CD1c-positive myeloid dendritic cell (primary cell): Measurements from ENCODE around the gene LNP1.
"Not testable (repeated sequence)": the region's sequence is repeated elsewhere in the genome, so short reads cannot be mapped to it uniquely, and the experiment has no call there.

Experiments
- DNase-seq: peaks from one replicate; pipeline ENCODE4 v3.0.0-alpha.2; 2016; ENCODE audit errors: extremely low spot score

The LNP1 gene

DNA sequence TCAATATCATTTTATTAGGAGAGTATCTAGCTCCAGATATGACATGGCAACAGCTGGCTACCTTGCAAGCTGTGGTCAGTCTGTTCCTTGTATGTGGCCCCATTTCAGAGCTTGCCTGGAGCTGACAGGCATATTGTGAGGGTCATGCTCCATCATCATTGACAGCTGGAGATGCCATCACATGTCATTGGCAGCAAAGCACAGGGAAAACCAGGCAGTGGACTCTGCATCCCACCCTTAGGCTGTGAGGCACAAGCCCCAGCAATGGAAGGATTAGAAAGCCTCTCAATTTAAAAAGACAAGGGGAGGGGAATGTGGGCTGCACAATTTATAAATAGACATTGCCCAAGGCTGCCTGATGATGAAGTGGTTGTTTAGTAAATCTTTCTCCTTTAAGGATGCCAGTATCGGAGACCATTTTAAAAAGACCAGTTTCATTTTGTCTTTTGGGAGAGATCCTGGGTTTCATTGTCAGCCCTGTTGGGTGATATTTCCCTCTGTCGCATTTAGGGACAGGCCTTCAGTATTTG, 27.9 kb downstream of the LNP1 start:
- DNase-seq = no peak

- DNase-seq = no peak
These were observed 35.6 kb downstream of the LNP1 start for GRCh38 chr3:100436951-100437350.

DNA sequence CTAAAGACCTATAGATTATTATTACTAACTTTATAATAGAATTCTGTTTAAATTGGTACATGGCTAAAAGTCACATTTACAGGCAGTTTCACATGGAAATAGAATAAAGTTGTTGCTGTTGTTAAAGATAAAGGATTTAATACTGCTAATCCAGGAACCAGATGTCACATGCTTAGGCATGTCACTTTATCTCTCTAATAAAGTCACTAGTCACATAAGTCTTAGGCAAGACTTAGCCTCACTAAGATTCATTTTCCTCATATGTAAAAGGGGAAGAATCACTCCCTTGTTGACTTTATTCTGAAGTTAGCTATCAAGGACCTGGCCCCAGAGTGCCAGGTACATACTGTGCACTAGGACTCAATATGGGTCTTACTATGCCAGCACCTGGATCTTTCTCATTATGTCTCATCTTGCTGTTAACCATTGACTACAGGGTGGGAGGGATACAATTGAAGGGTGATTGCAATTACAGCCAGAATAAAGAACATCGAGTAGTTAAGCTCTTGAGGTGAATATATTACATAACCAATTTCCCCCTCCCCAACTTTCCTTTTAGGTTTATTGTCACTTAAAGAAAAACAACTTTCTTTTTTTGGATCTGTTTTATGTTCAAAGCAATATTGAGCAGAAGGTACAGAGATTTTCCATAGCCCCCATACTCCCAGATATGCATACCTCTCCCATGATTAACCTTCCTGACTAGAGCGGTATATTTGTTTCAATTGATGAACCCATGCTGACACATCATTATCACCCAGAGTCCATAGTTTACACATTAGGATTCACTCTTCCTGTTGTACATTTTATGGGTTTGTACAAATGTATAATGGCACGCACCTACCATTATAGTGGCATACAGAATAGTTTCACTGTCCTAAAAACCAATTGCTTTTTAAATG, 36.6 kb downstream of the LNP1 start:
- no peak for DNase-seq

- DNase-seq = no peak
These were observed 37.3 kb downstream of the LNP1 start for GRCh38 chr3:100438623-100438974.

DNA sequence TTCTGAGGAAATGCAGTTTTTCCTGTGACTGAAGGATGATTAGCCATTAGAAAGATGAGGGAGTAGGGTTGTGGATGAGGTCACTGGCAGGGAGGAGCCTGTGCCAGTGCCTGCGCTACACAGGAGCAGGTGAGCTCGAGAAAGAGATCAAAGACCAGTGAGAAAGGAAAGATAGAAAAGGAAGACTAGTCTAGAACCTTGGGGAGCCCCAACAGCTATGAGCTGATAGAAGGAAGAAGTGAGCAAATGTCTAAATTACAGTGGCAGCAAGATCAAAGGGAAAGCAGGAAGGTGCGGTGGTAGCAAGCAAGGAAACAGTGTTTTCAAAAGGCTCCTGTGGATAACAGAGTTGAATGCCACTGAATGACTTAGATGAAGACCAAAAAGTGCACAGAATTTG, 39.6 kb downstream of the LNP1 start:
- no peak for DNase-seq

- DNase-seq = no peak
These were observed 42.4 kb downstream of the LNP1 start for GRCh38 chr3:100443690-100444089.

DNA sequence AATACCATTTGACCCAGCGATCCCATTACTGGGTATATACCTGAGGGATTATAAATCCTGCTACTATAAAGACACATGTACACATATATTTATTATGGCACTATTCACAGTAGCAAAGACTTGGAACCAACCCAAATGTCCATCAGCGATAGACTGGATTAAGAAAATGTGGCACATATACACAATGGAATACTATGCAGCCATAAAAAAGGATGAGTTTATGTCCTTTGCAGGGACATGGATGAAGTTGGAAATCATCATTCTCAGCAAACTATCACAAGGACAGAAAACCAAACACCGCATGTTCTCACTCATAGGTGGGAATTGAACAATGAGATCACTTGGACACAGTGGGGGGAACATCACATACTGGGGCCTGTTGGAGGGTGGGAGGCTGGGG, 45.7 kb downstream of the LNP1 start:
- DNase-seq = not testable (repeated sequence)

DNA sequence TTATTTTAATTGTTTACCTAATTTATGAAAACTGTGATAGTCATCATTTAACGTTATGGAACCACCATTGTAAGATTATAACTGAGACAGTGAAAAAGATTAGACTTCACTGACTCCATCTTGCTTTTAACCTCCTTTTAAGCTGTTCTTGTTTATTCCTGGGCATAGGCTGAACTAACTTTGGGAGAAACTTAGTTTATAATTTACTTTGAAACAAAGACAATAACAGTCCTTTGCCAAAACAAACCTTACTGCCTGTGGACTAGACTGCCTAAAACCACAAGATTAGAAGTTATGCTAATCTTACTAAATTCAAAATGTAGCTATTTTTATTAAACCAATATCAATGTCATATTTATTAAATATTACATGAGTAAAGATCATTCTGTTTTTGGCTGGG, 46.7 kb downstream of the LNP1 start:
- DNase-seq = no peak

DNA sequence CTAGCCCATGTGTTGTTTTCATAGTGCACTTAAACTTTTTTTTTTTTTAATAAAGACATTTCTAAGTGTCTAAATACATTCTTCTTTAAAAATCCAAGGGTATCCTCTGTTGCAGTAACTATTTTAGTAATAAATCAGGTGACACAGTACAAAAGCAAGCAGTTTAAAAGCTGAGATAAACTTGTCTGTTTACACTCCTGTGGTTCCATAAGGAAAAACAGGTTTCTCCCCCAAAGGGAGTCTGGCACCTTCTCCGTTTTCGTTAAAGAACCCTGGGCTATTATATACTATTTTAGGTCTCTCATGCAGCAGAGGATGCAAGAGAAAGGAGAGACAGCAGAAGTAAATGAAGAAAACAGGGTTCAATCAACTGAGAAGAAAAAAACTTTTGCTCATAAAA, 47.9 kb downstream of the LNP1 start:
- no peak for DNase-seq

DNA sequence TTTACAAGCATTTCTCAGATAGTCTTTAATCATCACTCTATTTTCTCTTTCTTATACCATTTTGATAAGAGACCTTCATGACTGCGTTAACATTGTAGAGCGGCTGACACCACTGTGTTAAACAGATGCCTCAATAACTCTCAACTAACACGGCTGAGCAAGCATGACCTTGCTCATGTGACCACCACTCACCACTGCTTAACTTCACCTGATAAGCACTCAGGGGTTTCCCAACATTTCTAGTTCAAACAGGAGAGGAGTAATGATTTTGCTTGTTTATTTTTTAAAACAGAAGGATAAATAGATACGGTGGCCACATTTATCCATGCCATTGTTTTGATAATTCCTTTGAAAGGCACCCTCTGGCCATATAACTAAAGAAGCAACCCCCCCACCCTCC, 53.3 kb downstream of the LNP1 start:
- no peak for DNase-seq

DNA sequence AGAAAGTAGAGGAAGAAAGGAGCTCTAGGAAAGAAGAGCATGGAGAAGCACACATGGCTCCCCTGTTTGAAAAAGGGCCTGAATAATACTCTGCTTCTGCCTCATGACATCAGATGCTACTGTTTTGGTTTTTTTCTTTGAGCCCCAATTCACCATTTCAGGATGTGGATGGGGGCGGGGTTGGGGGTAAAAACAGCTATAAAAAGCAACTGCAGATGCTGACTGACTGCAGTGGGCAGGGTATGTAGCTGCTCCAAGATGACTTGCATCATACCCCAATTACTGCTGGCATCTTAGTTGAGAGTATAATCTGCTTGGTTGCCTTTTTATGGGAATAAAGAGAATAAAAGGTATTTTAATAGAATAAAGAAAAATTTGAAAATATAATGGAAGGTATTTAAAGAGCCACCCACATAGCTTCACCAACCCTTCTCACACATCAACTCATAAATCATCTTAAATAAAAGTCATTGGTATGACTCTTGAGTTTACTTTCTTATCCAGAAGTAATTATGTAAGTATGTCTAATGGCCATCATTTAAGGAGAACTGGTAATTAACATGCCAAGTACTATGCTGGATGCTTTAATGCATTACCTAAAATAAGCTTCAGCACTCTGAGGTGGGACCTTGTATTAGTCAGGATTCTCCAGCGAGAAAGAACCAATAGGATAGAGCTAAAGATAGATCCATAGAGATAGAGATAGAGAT, 54.7 kb downstream of the LNP1 start:
- no peak for DNase-seq

- no peak for DNase-seq
These were observed 55.4 kb downstream of the LNP1 start for GRCh38 chr3:100456745-100457144.

DNA sequence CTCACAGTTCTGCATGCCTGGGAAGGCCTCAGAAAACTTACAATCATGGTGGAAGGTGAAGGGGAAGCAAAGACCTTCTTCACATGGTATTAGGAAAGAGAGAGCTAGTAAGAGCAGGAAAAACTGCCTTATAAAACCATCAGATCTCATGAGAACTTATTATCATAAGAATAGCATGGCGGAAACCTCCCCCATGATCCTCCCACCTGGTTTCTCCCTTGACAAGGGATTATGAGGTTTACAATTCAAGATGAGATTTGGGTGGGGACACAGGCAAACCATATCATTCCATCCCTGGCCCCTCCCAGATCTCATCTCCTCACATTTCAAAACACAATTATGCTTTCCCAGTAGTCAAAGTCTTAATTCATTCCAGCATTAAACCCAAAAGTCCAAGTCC, 56.5 kb downstream of the LNP1 start:
- no peak for DNase-seq

- DNase-seq = no peak
These were observed 57.5 kb downstream of the LNP1 start for GRCh38 chr3:100458814-100459213.

GRCh38 chr3:100463002-100463401, 61.7 kb downstream of the LNP1 start:
- peak; percentile 50 for DNase-seq

DNA sequence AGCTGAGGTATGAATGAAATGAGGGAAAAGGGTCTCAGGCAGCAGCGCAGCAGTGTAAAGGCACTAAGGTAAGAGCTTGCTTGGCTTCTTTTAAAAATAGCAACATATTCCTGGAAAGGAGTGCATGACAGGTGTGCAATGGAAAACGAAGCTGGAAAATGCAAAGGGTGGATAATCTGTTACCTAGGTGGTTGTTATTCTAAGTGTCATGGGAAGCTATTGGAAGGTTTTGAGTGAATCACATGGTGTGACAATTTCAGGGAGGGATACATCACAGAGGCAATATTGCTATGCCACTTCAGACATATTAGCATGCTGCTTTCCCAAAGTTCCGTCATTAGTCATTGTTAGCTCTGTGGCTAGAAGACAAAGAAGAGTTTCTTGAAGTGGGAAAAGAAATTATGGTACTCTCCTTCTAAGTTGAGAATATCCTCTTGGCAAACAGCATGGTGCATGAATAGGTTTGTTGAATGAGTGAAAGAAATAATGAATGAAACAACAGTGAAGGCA, 62.4 kb downstream of the LNP1 start:
- DNase-seq = no peak

DNA sequence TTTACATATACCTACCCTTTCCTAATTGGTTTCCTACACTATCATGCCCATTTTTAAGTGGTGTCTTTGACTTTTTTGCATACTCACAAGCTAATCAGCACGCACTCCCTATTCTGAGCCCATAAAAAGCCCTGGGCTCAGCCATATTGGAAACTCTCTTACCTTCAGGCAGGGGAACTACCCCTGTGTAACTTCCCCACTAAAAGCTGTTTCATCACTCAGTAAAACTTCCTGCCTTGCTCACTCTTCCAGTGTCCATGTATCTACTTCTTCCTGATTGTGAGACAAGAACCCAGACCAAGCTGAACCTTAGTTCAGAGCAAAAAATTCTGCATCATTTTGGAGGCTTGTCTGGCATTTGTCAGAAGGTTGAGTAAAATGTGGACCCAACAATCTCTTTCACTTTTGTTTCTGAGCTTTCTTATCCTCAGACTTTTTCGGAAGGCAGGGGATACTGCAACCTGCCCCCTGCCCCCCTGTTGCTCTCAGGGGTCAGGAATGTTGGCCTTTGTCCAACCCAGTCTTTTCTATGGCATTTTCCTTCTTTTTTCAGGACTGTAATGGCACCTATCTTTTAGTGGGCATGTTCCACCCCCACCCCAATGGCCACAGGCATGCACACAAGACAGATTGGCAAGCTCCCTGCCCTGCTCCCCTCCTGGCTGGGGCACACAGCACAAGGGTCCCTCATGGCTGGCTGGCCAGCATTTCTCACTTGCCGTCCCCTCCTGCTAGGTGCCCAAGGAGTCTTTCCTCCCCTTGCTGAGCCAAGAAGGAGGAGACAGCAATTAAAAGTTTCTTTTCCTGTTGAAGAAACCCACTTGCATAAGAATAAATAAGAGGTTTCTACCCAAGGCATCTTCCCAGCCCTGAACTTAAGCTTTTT, 64.8 kb downstream of the LNP1 start:
- DNase-seq = peak; percentile 10

DNA sequence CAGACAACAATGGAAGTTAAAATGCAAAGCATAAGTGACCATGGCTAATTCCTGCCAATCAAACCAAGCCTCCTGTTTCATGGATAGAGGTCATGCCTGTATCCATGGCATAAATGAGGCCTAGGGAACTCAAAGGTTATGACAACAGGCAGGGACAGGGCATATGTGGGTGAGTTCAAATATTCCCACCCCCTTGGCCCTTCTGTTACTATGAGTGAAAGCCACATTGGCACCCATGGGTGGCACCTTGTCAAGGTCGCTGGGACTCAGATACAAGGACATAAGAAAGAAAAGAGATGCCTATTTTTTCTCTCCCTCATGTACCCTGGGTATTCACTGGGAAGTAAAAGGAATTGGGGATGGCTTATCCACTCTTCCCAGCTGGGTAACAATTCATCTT, 65.8 kb downstream of the LNP1 start:
- DNase-seq = no peak

DNA sequence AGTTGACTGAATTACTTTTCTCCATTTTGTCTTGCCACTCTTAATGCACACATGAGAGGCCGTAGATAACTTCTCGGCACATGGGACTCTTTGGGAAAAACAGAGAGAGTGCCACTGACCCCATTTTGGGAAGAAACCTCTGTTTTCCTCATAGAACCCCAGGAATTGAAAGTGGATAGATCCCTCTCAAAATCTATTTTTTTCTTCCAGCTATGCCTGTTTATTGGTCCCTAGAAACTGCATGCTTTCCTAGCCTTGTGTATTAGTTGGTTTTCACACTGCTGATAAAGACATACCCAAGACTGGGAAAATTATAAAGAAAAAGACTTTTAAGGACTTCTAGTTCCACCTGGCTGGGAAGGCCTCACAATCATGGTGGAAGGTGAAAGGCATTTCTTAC, 67.3 kb downstream of the LNP1 start:
- no peak for DNase-seq

DNA sequence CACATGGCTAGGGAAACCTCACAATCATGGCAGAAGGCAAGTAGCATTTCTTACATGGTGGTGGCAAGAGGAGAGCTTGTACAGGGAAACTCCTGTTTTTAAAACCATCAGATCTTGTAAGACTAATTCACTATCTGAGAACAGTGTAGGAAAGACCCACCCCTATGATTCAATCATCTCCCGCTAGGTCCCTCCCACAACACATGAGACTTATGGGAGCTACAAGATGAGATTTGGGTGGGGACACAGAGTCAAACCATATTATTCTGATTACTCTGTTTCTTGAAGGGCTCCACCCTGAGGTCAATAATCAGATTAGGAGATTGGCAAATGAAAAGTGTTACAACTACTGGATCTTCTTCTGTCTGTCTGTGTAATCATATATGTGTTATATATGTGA, 69.6 kb downstream of the LNP1 start:
- no peak for DNase-seq

- no peak for DNase-seq
These were observed 70.1 kb downstream of the LNP1 start for GRCh38 chr3:100471444-100471843.

- not testable (repeated sequence) for DNase-seq
These were observed 76.6 kb downstream of the LNP1 start for GRCh38 chr3:100477851-100478360.
